Ascending aorta (tissue), 2 donors: ENCODE results near the gene MBP. TPM values are rescaled to one million over a fixed set of nuclear protein-coding genes. Genes with fewer than 3 reads are reported as not detected.

Experiments
- DNase-seq, 2 donors: peaks; one replicate each; pipeline ENCODE4 v3.0.0-alpha.2; 2019; ENCODE audit warnings: low spot score in 2 of 2
- H3K27ac ChIP-seq, 2 donors: fragments of 200-600 bp; sonication (generic); one replicate each; pipeline ENCODE4 v1.5.1; 2016 to 2017; ENCODE audit warnings: mild to moderate bottlenecking in 1 of 2
- H3K27me3 ChIP-seq: fragments of 200-600 bp; sonication (generic); one replicate; pipeline ENCODE4 v1.5.1; 2017
- H3K36me3 ChIP-seq, 2 donors: fragments of 200-600 bp; sonication (generic); one replicate each; pipeline ENCODE4 v1.5.1; 2016
- H3K4me1 ChIP-seq, 2 donors: fragments of 200-600 bp; sonication (generic); one replicate each; pipeline ENCODE4 v1.5.1; 2016 to 2017; ENCODE audit warnings: mild to moderate bottlenecking in 1 of 2
- H3K4me3 ChIP-seq, 2 donors: fragments of 200-600 bp; sonication (generic); one replicate each; pipeline ENCODE4 v1.5.1; 2016 to 2017; ENCODE audit warnings: mild to moderate bottlenecking in 1 of 2
- H3K9me3 ChIP-seq, 2 donors: fragments of 200-600 bp; sonication (generic); one replicate each; pipeline ENCODE4 v1.5.1; 2016
- CTCF ChIP-seq, 3 experiments: fragments of 200-600 bp in 2 of 3; fragments of 450-650 bp in 1 of 3; sonication (generic) in 2 of 3; IDR thresholded peaks; one replicate each; pipeline ENCODE4 v1.5.1; 2016 to 2019; ENCODE audit warnings: antibody characterized with exemption in 3 of 3, mild to moderate bottlenecking in 1 of 3, moderate library complexity in 1 of 3
- intact Hi-C: fragments of 100-400 bp; cut with DNase I; formaldehyde crosslinking; loops from one replicate; pipeline ENCODE4 v1.15.1; 2023
- total RNA-seq: library from RNA; depleted of rRNA; stranded (reverse); fragments of >200 nt; gene quantifications from one replicate; pipeline ENCODE4 v1.1.0, GENCODE V29; 2016

Gene MBP
- total RNA-seq, 1 donor from 2014 or later, result 8.1 TPM

GRCh38 chr18:77044866-77045664, 87.5 kb downstream of the MBP start:
- no peaks in the 10 kb centered on the region for H3K9me3 ChIP-seq

GRCh38 chr18:77043541-77044280, 88.9 kb downstream of the MBP start:
- Histone ChIP-seq H3K9me3 (no peaks in the 10 kb centered on the region), H3K27me3 (no peaks in the 10 kb centered on the region), H3K36me3 (peaks cover 0 to 6% of the 10 kb centered on the region in 2 donors), H3K4me3 (no peak overlapping the region), H3K4me1 (no peaks in the 10 kb centered on the region), H3K27ac (no peak overlapping the region)
- DNase-seq, result peak in 1 of 2 donors; percentile 39
- no peak for TF ChIP-seq CTCF (IDR thresholded peaks at IDR 0.05)
- intact Hi-C loops, result no loop called here

More at GRCh38 chr18:77044866-77045664, 87.5 kb downstream of the MBP start:
- no peak for TF ChIP-seq CTCF (IDR thresholded peaks at IDR 0.05)
- no peaks in the 10 kb centered on the region for H3K27me3 ChIP-seq
- no peak for DNase-seq
- H3K36me3 ChIP-seq, result peaks cover 0 to 6% of the 10 kb centered on the region in 2 donors
- H3K4me1 ChIP-seq, result no peaks in the 10 kb centered on the region
- no peak overlapping the region for H3K27ac ChIP-seq
- intact Hi-C loops, result no loop called here
- H3K4me3 ChIP-seq, result no peak overlapping the region

GRCh38 chr18:77042583-77042982, 90.0 kb downstream of the MBP start:
- no peak for DNase-seq
- Histone ChIP-seq H3K9me3 (no peaks in the 10 kb centered on the region), H3K4me3 (no peak overlapping the region), H3K36me3 (peaks cover 0 to 6% of the 10 kb centered on the region in 2 donors), H3K27ac (no peak overlapping the region), H3K27me3 (no peaks in the 10 kb centered on the region), H3K4me1 (no peaks in the 10 kb centered on the region)
- intact Hi-C loops, result no loop called here
- no peak for TF ChIP-seq CTCF (IDR thresholded peaks at IDR 0.05)

- Histone ChIP-seq H3K36me3 (no peaks in the 10 kb centered on the region), H3K9me3 (no peaks in the 10 kb centered on the region), H3K4me3 (no peak overlapping the region), H3K27me3 (no peaks in the 10 kb centered on the region), H3K4me1 (no peaks in the 10 kb centered on the region), H3K27ac (no peak overlapping the region)
- intact Hi-C loops, result no loop called here
- no peak for TF ChIP-seq CTCF (IDR thresholded peaks at IDR 0.05)
- DNase-seq, result no peak
These were observed 93.1 kb downstream of the MBP start for GRCh38 chr18:77039196-77040130.

GRCh38 chr18:77038182-77038858, 94.3 kb downstream of the MBP start:
- no peaks in the 10 kb centered on the region for H3K27me3 ChIP-seq
- no peaks in the 10 kb centered on the region for H3K9me3 ChIP-seq
- no peak for TF ChIP-seq CTCF (IDR thresholded peaks at IDR 0.05)
- no peak for DNase-seq
- no peak overlapping the region for H3K27ac ChIP-seq
- no peaks in the 10 kb centered on the region for H3K4me1 ChIP-seq
- no peak overlapping the region for H3K4me3 ChIP-seq
- no peaks in the 10 kb centered on the region for H3K36me3 ChIP-seq
- intact Hi-C loops, result no loop called here
